NCI-H748 (cell line): Measurements from ENCODE around the gene LMX1B.

Source experiments
- DNase-seq: peaks from one replicate; lab custom pipeline; 2025; ENCODE audit not compliant: unreplicated experiment; lab: John Stamatoyannopoulos, UW

The LMX1B gene

GRCh38 chr9:126694206-126695081, 80.7 kb downstream of the LMX1B start:
- no peak for DNase-seq

- DNase-seq: no peak
These were observed 81.5 kb downstream of the LMX1B start for GRCh38 chr9:126695186-126695585.

- DNase-seq: no peak
These were observed 82.1 kb downstream of the LMX1B start for GRCh38 chr9:126695701-126696400.

GRCh38 chr9:126696401-126697145, 82.8 kb downstream of the LMX1B start:
- no peak for DNase-seq

GRCh38 chr9:126697330-126697729, 83.6 kb downstream of the LMX1B start:
- no peak for DNase-seq

GRCh38 chr9:126698251-126698650, 84.5 kb downstream of the LMX1B start:
- DNase-seq: no peak

- DNase-seq: no peak
These were observed 85.0 kb downstream of the LMX1B start for GRCh38 chr9:126698756-126699155.

GRCh38 chr9:126699401-126699881, 85.7 kb downstream of the LMX1B start:
- DNase-seq: no peak

GRCh38 chr9:126700296-126700695, 86.6 kb downstream of the LMX1B start:
- DNase-seq: no peak

- no peak for DNase-seq
These were observed 87.4 kb downstream of the LMX1B start for GRCh38 chr9:126700903-126701812.

- DNase-seq: no peak
These were observed 88.0 kb downstream of the LMX1B start for GRCh38 chr9:126701813-126702140.

- DNase-seq: peak; percentile 31
These were observed 88.6 kb downstream of the LMX1B start for GRCh38 chr9:126702151-126703001.

- no peak for DNase-seq
These were observed 89.5 kb downstream of the LMX1B start for GRCh38 chr9:126703002-126703865.

- no peak for DNase-seq
These were observed 90.1 kb downstream of the LMX1B start for GRCh38 chr9:126703866-126704156.

GRCh38 chr9:126704157-126704891, 90.6 kb downstream of the LMX1B start:
- no peak for DNase-seq

- peak; percentile 80 for DNase-seq
These were observed 91.4 kb downstream of the LMX1B start for GRCh38 chr9:126704892-126705766.
